ENCODE results near the gene ARL6.

- TF ChIP-seq RAD21 (IDR thresholded peaks at IDR 0.05; ENCODE audit: low read depth): no peak
- TF ChIP-seq REST (IDR thresholded peaks at IDR 0.05; ENCODE audit: low read depth): no peak
- TF ChIP-seq EP300 (IDR thresholded peaks at IDR 0.05; ENCODE audit: borderline replicate concordance): no peak
- no peak for TF ChIP-seq TCF12 (IDR thresholded peaks at IDR 0.05; ENCODE audit: low read depth)
- no peak for TF ChIP-seq USF1 (IDR thresholded peaks at IDR 0.05)
- TF ChIP-seq TAF1 (IDR thresholded peaks at IDR 0.05; ENCODE audit: low read depth): no peak
- no peak for TF ChIP-seq CEBPB (IDR thresholded peaks at IDR 0.05)
- no peak for TF ChIP-seq MAX (IDR thresholded peaks at IDR 0.05)
- no peak for TF ChIP-seq CREB1 (IDR thresholded peaks at IDR 0.05; ENCODE audit: low read depth)
- no peak for TF ChIP-seq TEAD4 (IDR thresholded peaks at IDR 0.05)
- TF ChIP-seq FOXM1 (IDR thresholded peaks at IDR 0.05; ENCODE audit: borderline replicate concordance, low read depth): no peak
- TF ChIP-seq NFIC (IDR thresholded peaks at IDR 0.05): no peak
- TF ChIP-seq EGR1 (IDR thresholded peaks at IDR 0.05): no peak
- no peak for TF ChIP-seq YY1 (IDR thresholded peaks at IDR 0.05; ENCODE audit: low read depth)
Measured at GRCh38 chr3:97738761-97739160, 25.8 kb upstream of the ARL6 start.

All from Ishikawa (cell line).